Activated B cell treated with CpG ODN at 0.5 μM for 24 hours (primary cell): ENCODE measurements around the gene RAVER1. TPM values are rescaled to one million over a fixed set of nuclear protein-coding genes. Genes with fewer than 3 reads are reported as not detected.
"Not testable (repeated sequence)": the region's sequence is repeated elsewhere in the genome, so short reads cannot be mapped to it uniquely, and the experiment has no call there.

ENCODE experiments used
- ATAC-seq: fragments of 200-7000 bp; cut with Tn5 transposase; one replicate; pipeline ENCODE4 v1.10.0; 2021; ENCODE audit warnings: low read depth, mild to moderate bottlenecking, moderate library complexity
- CTCF ChIA-PET: fragments of 350-600 bp; sonication (Branson Sonifier 250); formaldehyde crosslinking; loops from one replicate; lab custom pipeline; 2021; ENCODE audit warnings: antibody characterized with exemption; lab: Charles Lee
- POLR2A ChIA-PET: fragments of 350-600 bp; sonication (Branson Sonifier 250); formaldehyde crosslinking; loops from one replicate; lab custom pipeline; 2021; ENCODE audit warnings: antibody characterized with exemption; lab: Charles Lee
- DNase-seq: peaks from one replicate; pipeline ENCODE4 v3.0.0; 2022
- H3K27ac Mint-ChIP-seq: one replicate; pipeline ENCODE4 v1.8.0; 2020; ENCODE audit warnings: mixed read lengths
- H3K27me3 Mint-ChIP-seq: one replicate; pipeline ENCODE4 v1.8.0; 2021; ENCODE audit warnings: mixed read lengths
- H3K36me3 Mint-ChIP-seq: one replicate; pipeline ENCODE4 v1.8.0; 2021; ENCODE audit warnings: low read depth, mixed read lengths
- H3K4me1 Mint-ChIP-seq: one replicate; pipeline ENCODE4 v1.8.0; 2021; ENCODE audit warnings: mixed read lengths
- H3K4me3 Mint-ChIP-seq: one replicate; pipeline ENCODE4 v1.8.0; 2020; ENCODE audit warnings: mild to moderate bottlenecking, mixed read lengths
- H3K9me3 Mint-ChIP-seq: one replicate; pipeline ENCODE4 v1.8.0; 2020; ENCODE audit warnings: mixed read lengths
- CTCF ChIP-seq: fragments of 200-600 bp; IDR thresholded peaks from one replicate; pipeline ENCODE4 v1.8.0; 2022; ENCODE audit warnings: antibody characterized with exemption, mild to moderate bottlenecking
- intact Hi-C: fragments of 100-400 bp; cut with micrococcal nuclease; formaldehyde crosslinking; loops from one replicate; pipeline ENCODE4 v1.15.1; 2024
- total RNA-seq: library from RNA; stranded (reverse); gene quantifications from 2 replicates; pipeline ENCODE4 v1.2.3, GENCODE V29; 2022

RAVER1 gene
- total RNA-seq, 1 donor from 2014 or later, result 80.8 TPM

- Mint-ChIP-seq H3K9me3 (no peaks in the 10 kb centered on the region), H3K4me1 (peaks cover 51% of the 10 kb centered on the region), H3K4me3 (no peak overlapping the region), H3K27ac (no peak overlapping the region), H3K27me3 (peaks cover 10% of the 10 kb centered on the region), H3K36me3 (peaks cover 45% of the 10 kb centered on the region)
- POLR2A ChIA-PET, result interaction anchor here (6.5 kb wide), 1 partner anchor 14 kb away, joined by 128 read pairs; the partner anchor contains the start of gene ICAM1
- intact Hi-C loops, result no loop called here
- CTCF ChIA-PET, result interaction anchor here (2.0 kb wide), 1 partner anchor 14 kb away, joined by 7 read pairs; no protein-coding TSS in a partner anchor
- no peak for DNase-seq
- no peak for TF ChIP-seq CTCF
- ATAC-seq, result no peak
Measured at GRCh38 chr19:10285393-10285792, 47.9 kb downstream of the RAVER1 start.

- Mint-ChIP-seq H3K27ac (no peak overlapping the region), H3K4me1 (peaks cover 49% of the 10 kb centered on the region), H3K27me3 (peaks cover 7% of the 10 kb centered on the region), H3K36me3 (peaks cover 49% of the 10 kb centered on the region), H3K9me3 (no peaks in the 10 kb centered on the region), H3K4me3 (no peak overlapping the region)
- intact Hi-C loops, result no loop called here
- no peak for DNase-seq
- CTCF ChIA-PET, result no interaction called here
- TF ChIP-seq CTCF, result no peak
- ATAC-seq, result no peak
- POLR2A ChIA-PET, result interaction anchor here (6.5 kb wide), 1 partner anchor 13 kb away, joined by 128 read pairs; the partner anchor contains the start of gene ICAM1
Measured at GRCh38 chr19:10284960-10285278, 48.4 kb downstream of the RAVER1 start.

GRCh38 chr19:10284065-10284959 lies 49.0 kb downstream of the RAVER1 start:
- Mint-ChIP-seq H3K9me3 (no peaks in the 10 kb centered on the region), H3K27me3 (peaks cover 7% of the 10 kb centered on the region), H3K4me3 (no peak overlapping the region), H3K36me3 (peaks cover 52% of the 10 kb centered on the region), H3K4me1 (peaks cover 49% of the 10 kb centered on the region), H3K27ac (no peak overlapping the region)
- no peak for TF ChIP-seq CTCF
- ATAC-seq, result no peak
- DNase-seq, result no peak
- ChIA-PET POLR2A (interaction anchor here (6.5 kb wide), 1 partner anchor 13 kb away, joined by 128 read pairs; the partner anchor contains the start of gene ICAM1), CTCF (interaction anchor here (0.9 kb wide), 1 partner anchor 132 kb away, joined by 3 read pairs; no protein-coding TSS in a partner anchor)
- intact Hi-C loops, result no loop called here

GRCh38 chr19:10283301-10284064 lies 49.8 kb downstream of the RAVER1 start:
- Mint-ChIP-seq H3K36me3 (peaks cover 58% of the 10 kb centered on the region), H3K27me3 (peaks cover 3% of the 10 kb centered on the region), H3K4me1 (peaks cover 46% of the 10 kb centered on the region), H3K9me3 (no peaks in the 10 kb centered on the region), H3K4me3 (no peak overlapping the region), H3K27ac (no peak overlapping the region)
- intact Hi-C loops, result no loop called here
- ChIA-PET CTCF (interaction anchor here (0.9 kb wide), 1 partner anchor 133 kb away, joined by 3 read pairs; no protein-coding TSS in a partner anchor), POLR2A (interaction anchor here (0.8 kb wide), 1 partner anchor 12 kb away, joined by 7 read pairs; the partner anchor contains the start of gene ICAM1)
- DNase-seq (no peak), ATAC-seq (no peak)
- no peak for TF ChIP-seq CTCF

- intact Hi-C loops, result not testable (repeated sequence)
- peaks cover 47% of the 10 kb centered on the region for H3K4me1 Mint-ChIP-seq
Measured at GRCh38 chr19:10282043-10282442, 51.3 kb downstream of the RAVER1 start.

More at GRCh38 chr19:10282043-10282442, 51.3 kb downstream of the RAVER1 start:
- H3K27me3 Mint-ChIP-seq, CTCF ChIA-PET, H3K4me3 Mint-ChIP-seq, H3K9me3 Mint-ChIP-seq, DNase-seq, H3K27ac Mint-ChIP-seq, ATAC-seq: not testable (repeated sequence)
- POLR2A ChIA-PET, result interaction anchor here (0.6 kb wide), 1 partner anchor 45 kb away, joined by 5 read pairs; no protein-coding TSS in a partner anchor
- H3K36me3 Mint-ChIP-seq, result peaks cover 69% of the 10 kb centered on the region
